Measurements from ENCODE around the gene TRAPPC5.

- TF ChIP-seq, protein P1, sequence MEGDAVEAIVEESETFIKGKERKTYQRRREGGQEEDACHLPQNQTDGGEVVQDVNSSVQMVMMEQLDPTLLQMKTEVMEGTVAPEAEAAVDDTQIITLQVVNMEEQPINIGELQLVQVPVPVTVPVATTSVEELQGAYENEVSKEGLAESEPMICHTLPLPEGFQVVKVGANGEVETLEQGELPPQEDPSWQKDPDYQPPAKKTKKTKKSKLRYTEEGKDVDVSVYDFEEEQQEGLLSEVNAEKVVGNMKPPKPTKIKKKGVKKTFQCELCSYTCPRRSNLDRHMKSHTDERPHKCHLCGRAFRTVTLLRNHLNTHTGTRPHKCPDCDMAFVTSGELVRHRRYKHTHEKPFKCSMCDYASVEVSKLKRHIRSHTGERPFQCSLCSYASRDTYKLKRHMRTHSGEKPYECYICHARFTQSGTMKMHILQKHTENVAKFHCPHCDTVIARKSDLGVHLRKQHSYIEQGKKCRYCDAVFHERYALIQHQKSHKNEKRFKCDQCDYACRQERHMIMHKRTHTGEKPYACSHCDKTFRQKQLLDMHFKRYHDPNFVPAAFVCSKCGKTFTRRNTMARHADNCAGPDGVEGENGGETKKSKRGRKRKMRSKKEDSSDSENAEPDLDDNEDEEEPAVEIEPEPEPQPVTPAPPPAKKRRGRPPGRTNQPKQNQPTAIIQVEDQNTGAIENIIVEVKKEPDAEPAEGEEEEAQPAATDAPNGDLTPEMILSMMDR (IDR thresholded peaks at IDR 0.05; ENCODE audit: low read depth, low read length) = no peak
- TF ChIP-seq EZH2phosphoT487 (IDR thresholded peaks at IDR 0.05; ENCODE audit: low read depth) = no peak
Measured at GRCh38 chr19:7643031-7643415, 37.6 kb upstream of the TRAPPC5 start.

Measured in OCI-LY3 (cell line).